Measurements from ENCODE around the gene PNPLA7. TPM values are rescaled to one million over a fixed set of nuclear protein-coding genes. Genes with fewer than 3 reads are reported as not detected.
"Not testable (repeated sequence)": the region's sequence is repeated elsewhere in the genome, so short reads cannot be mapped to it uniquely, and the experiment has no call there.

PNPLA7 gene
- total RNA-seq, 4 donors from 2014 or later, result 12.2 to 97.0 (median 33.3) TPM

DNA sequence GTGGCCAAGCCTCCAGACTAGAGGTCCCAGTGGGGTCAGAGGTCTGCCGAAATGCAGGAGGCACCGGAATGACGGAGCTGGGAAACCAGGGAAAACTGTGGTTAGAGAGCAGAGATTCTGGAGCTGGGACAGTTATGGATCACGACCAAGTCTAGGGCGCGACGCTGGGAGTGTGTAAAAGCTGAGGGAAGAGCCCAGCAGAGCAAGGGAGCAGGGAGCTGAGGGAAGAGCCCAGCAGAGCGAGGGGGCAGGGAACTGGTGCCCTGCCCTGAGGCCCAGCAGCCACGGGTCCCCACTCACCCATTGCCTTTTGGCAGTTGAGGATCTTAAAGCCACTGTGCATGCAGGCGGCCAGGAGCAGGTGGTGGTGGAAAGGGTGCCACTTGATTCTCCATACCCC, 13.9 kb upstream of the PNPLA7 start:
- 94% methylated on average over 10 of the region's 10 CpGs for WGBS
- TF ChIP-seq, protein P1, sequence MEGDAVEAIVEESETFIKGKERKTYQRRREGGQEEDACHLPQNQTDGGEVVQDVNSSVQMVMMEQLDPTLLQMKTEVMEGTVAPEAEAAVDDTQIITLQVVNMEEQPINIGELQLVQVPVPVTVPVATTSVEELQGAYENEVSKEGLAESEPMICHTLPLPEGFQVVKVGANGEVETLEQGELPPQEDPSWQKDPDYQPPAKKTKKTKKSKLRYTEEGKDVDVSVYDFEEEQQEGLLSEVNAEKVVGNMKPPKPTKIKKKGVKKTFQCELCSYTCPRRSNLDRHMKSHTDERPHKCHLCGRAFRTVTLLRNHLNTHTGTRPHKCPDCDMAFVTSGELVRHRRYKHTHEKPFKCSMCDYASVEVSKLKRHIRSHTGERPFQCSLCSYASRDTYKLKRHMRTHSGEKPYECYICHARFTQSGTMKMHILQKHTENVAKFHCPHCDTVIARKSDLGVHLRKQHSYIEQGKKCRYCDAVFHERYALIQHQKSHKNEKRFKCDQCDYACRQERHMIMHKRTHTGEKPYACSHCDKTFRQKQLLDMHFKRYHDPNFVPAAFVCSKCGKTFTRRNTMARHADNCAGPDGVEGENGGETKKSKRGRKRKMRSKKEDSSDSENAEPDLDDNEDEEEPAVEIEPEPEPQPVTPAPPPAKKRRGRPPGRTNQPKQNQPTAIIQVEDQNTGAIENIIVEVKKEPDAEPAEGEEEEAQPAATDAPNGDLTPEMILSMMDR (IDR thresholded peaks at IDR 0.05), result no peak
- TF ChIP-seq POLR2A (IDR thresholded peaks at IDR 0.05), result no peak
- TF ChIP-seq POLR2AphosphoS5 (IDR thresholded peaks at IDR 0.05), result no peak
- no peak for TF ChIP-seq EP300 (IDR thresholded peaks at IDR 0.05)
- Histone ChIP-seq H3K27ac (no peak overlapping the region), H3K36me3 (peaks cover 38% of the 10 kb centered on the region), H3K4me3 (no peak overlapping the region), H3K9me3 (no peaks in the 10 kb centered on the region), H3K27me3 (no peaks in the 10 kb centered on the region), H3K4me1 (no peaks in the 10 kb centered on the region)
- DNase-seq (ENCODE audit: low spot score in 2 of 2), result no peak

DNA sequence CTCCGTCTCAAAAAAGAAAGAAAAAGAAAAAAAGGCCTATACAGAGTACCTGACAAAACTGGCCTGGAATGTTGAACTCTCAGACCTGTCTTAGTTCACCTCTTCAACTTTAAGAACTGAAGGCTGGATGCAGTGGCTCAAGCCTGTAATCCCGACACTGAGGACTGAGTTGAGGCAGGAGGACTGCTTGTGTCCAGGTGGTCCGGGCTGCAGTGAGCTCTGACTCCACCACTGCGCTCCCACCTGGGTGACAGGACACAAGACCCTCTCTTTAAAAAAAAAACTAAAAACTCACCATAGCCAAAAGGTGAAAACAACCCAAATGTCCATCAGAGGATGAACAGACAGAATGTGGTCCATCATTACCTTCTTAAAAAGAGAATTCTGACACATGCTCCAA, 7.9 kb upstream of the PNPLA7 start:
- Histone ChIP-seq H3K27me3 (no peaks in the 10 kb centered on the region), H3K9me3 (no peaks in the 10 kb centered on the region), H3K36me3 (peaks cover 56% of the 10 kb centered on the region), H3K27ac (no peak overlapping the region), H3K4me3 (no peak overlapping the region), H3K4me1 (no peaks in the 10 kb centered on the region)
- WGBS, result 94% methylated on average over 4 of the region's 4 CpGs
- no peak for DNase-seq (ENCODE audit: low spot score in 2 of 2)
- TF ChIP-seq POLR2A (IDR thresholded peaks at IDR 0.05), result no peak
- TF ChIP-seq, protein P1 (IDR thresholded peaks at IDR 0.05), result no peak
- no peak for TF ChIP-seq POLR2AphosphoS5 (IDR thresholded peaks at IDR 0.05)
- TF ChIP-seq EP300 (IDR thresholded peaks at IDR 0.05), result no peak

DNA sequence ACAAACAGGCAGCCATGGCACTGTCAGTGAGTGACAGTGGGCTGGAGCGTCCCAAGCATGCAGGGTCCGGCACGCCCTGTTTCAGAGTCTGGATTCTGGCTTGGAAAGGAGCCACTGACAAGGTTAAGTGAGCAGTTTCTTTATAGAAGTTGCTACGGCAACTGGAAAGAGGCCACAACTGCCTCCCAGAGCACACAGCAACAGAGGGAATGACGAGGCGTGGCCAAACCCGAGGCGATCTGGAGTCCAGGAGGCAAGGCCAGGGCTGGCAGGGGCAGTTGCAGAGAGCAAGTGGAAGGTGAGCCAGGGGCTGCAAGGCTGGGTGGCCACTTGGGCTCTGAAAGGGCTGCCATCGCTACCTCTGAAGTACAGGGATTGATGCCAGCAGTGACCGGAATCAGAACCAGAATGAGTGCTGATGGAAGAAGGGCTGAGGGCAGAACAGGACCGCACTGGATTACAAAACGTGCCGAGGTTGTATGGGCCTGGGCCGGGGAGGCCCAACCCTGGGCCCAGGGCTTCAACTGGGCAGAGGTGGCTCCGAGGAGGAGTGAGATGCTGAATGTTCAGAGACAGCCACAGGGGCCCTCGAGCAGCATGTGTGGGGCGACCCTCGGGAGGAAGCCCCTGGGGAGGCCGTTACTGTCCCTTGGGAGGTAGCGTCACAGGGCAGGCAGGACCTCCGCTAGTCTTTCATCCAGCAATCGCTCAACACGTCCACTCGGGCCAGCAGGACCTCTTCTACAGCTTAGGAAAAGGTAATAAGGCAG, 6.1 kb upstream of the PNPLA7 start:
- peaks cover 47% of the 10 kb centered on the region for H3K36me3 ChIP-seq
- TF ChIP-seq EP300 (IDR thresholded peaks at IDR 0.05), result no peak
- TF ChIP-seq POLR2A (IDR thresholded peaks at IDR 0.05), result no peak
- TF ChIP-seq, protein P1 (IDR thresholded peaks at IDR 0.05), result no peak
- WGBS, result 82% methylated on average over 24 of the region's 24 CpGs
- H3K27ac ChIP-seq, result no peak overlapping the region
- H3K9me3 ChIP-seq, result no peaks in the 10 kb centered on the region
- DNase-seq (ENCODE audit: low spot score in 2 of 2), result no peak
- no peaks in the 10 kb centered on the region for H3K27me3 ChIP-seq
- no peak overlapping the region for H3K4me3 ChIP-seq
- peaks cover 10% of the 10 kb centered on the region for H3K4me1 ChIP-seq

DNA sequence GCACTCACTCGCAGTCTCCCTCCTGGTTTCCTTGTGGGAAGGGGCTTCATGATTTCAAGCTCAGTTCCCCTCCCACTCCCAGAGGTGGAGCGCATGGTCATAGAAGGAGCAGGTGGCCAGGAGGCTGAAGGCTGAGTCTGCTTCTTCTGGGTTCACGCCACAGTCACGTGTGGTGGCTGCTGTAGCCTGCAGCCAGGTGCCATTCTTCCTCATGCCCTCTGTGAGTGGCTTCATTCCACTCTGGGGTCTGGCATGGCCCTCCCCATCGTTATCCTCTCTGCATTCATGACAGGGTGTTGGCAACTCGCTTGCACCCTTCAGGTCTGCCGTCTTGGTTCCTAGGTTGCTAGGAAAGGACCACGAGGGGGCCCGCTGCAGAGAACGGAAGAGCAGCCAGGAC, 5.0 kb upstream of the PNPLA7 start:
- WGBS, result 88% methylated on average over 8 of the region's 10 CpGs
- no peak for DNase-seq (ENCODE audit: low spot score in 2 of 2)
- Histone ChIP-seq H3K4me3 (no peak overlapping the region), H3K4me1 (peaks cover 13% of the 10 kb centered on the region), H3K36me3 (peaks cover 46% of the 10 kb centered on the region), H3K27ac (no peak overlapping the region), H3K27me3 (no peaks in the 10 kb centered on the region), H3K9me3 (no peaks in the 10 kb centered on the region)
- TF ChIP-seq, protein P1 (IDR thresholded peaks at IDR 0.05), result no peak
- TF ChIP-seq EP300 (IDR thresholded peaks at IDR 0.05), result no peak
- no peak for TF ChIP-seq POLR2A (IDR thresholded peaks at IDR 0.05)
- TF ChIP-seq POLR2AphosphoS5 (IDR thresholded peaks at IDR 0.05), result no peak

DNA sequence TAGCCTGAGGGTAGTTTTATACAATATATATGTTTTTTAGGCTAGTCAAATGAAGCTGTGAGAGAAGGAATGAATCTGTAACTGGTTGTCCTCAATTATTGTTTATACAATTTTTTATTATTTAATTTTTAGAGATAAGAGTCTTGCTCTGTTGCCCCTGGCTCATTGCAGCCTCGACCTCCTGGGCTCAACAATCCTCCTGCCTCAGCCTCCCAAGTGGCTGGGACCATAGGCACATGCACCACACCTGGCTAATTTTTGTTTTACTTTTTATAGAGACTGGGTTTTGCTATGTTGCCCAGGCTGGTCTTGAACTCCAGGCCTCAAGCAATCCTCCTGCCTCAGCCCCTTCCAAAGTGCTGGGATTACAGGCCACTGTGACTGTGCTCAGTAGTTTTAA, 4.1 kb upstream of the PNPLA7 start:
- 76% methylated on average over 1 of the region's 1 CpG for WGBS
- Histone ChIP-seq H3K27me3 (no peaks in the 10 kb centered on the region), H3K4me1 (peaks cover 21% of the 10 kb centered on the region), H3K9me3 (no peaks in the 10 kb centered on the region), H3K27ac (no peak overlapping the region), H3K4me3 (no peak overlapping the region), H3K36me3 (peaks cover 38% of the 10 kb centered on the region)
- TF ChIP-seq EP300 (IDR thresholded peaks at IDR 0.05), result no peak
- no peak for TF ChIP-seq POLR2AphosphoS5 (IDR thresholded peaks at IDR 0.05)
- TF ChIP-seq, protein P1 (IDR thresholded peaks at IDR 0.05), result no peak
- TF ChIP-seq POLR2A (IDR thresholded peaks at IDR 0.05), result no peak
- no peak for DNase-seq (ENCODE audit: low spot score in 2 of 2)

DNA sequence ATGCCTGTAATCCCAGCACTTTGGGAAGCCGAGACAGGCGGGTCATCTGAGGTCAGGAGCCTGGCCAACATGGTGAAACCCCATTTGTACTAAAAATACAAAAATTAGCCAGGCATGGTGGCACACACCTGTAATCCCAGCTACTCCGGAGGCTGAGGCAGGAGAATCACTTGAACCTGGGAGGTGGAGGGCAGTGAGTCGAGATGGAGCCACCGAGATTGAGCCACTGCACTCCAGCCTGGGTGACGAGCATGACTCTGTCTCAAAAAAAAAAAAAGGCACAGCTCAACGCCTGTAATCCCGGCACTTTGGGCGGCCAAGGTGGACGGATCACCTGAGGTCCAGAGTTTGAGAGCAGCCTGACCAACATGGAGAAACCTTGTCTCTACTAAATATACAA, 3.5 kb upstream of the PNPLA7 start:
- H3K36me3 ChIP-seq, result peaks cover 34% of the 10 kb centered on the region
- not testable (repeated sequence) for H3K27ac ChIP-seq; DNase-seq (ENCODE audit: low spot score in 2 of 2); H3K4me3 ChIP-seq; H3K9me3 ChIP-seq; H3K27me3 ChIP-seq
- H3K4me1 ChIP-seq, result peaks cover 27% of the 10 kb centered on the region
- 86% methylated on average over 10 of the region's 10 CpGs for WGBS

Measured in suprapubic skin (tissue), 4 donors.